ENCODE results near the gene KCNQ1OT1.

- TF ChIP-seq POLR2A (IDR thresholded peaks at IDR 0.05) (no peak), CTCF (IDR thresholded peaks at IDR 0.05) (no peak)
These were observed 29.9 kb downstream of the KCNQ1OT1 start for GRCh38 chr11:2669634-2670469.
